Loucy (cell line): ENCODE results near the gene SND1.

ENCODE experiments used
- H2AFZ ChIP-seq: fragments of 200-600 bp; sonication (generic); 2 replicates; pipeline ENCODE4 v1.6.0; 2016; ENCODE audit warnings: antibody characterized with exemption, mild to moderate bottlenecking, low read length, moderate library complexity
- H3F3A ChIP-seq: fragments of 200-600 bp; 2 replicates; pipeline ENCODE4 v1.6.0; 2016; ENCODE audit warnings: antibody characterized with exemption, low read depth, mild to moderate bottlenecking
- H3K27me3 ChIP-seq: fragments of 200-600 bp; sonication (generic); 2 replicates; pipeline ENCODE4 v1.6.1; 2014; ENCODE audit warnings: low read length, mild to moderate bottlenecking; ENCODE audit not compliant: insufficient read depth, poor library complexity, severe bottlenecking
- H3K36me3 ChIP-seq: fragments of 200-600 bp; sonication (generic); 2 replicates; pipeline ENCODE4 v1.6.1; 2016; ENCODE audit warnings: low read length; ENCODE audit not compliant: insufficient read depth
- H3K4me1 ChIP-seq: fragments of 200-600 bp; sonication (generic); 2 replicates; pipeline ENCODE4 v1.5.1; 2014; ENCODE audit warnings: low read length, mild to moderate bottlenecking; ENCODE audit not compliant: insufficient read depth, poor library complexity, severe bottlenecking
- H3K4me2 ChIP-seq: fragments of 200-600 bp; sonication (generic); 2 replicates; pipeline ENCODE4 v1.6.0; 2014; ENCODE audit warnings: antibody characterized with exemption, low read length, low read depth, mild to moderate bottlenecking; ENCODE audit not compliant: poor library complexity, severe bottlenecking
- H3K4me3 ChIP-seq: fragments of 200-600 bp; sonication (generic); 2 replicates; pipeline ENCODE4 v1.5.1; 2014; ENCODE audit warnings: low read length, mild to moderate bottlenecking, mixed read lengths; ENCODE audit not compliant: poor library complexity, severe bottlenecking
- H3K79me2 ChIP-seq: fragments of 200-600 bp; sonication (generic); 2 replicates; pipeline ENCODE4 v1.6.1; 2014; ENCODE audit warnings: low read length; ENCODE audit not compliant: insufficient read depth
- H3K9ac ChIP-seq: fragments of 200-600 bp; sonication (generic); 2 replicates; pipeline ENCODE4 v1.6.0; 2014; ENCODE audit warnings: mild to moderate bottlenecking, low read depth, low read length, moderate library complexity; ENCODE audit not compliant: poor library complexity, severe bottlenecking
- H3K9me2 ChIP-seq: fragments of 200-600 bp; sonication (generic); replicated peaks from 2 replicates; pipeline ENCODE4 v1.6.1; 2016; ENCODE audit warnings: low read depth, low read length, mixed read lengths
- H3K9me3 ChIP-seq: fragments of 200-600 bp; sonication (generic); 2 replicates; pipeline ENCODE4 v1.6.1; 2014; ENCODE audit warnings: mild to moderate bottlenecking, antibody characterized with exemption, low read length, low read depth; ENCODE audit not compliant: insufficient read depth
- H4K20me1 ChIP-seq: fragments of 200-600 bp; sonication (generic); 2 replicates; pipeline ENCODE4 v1.6.0; 2014; ENCODE audit warnings: antibody characterized with exemption, low read length, mild to moderate bottlenecking; ENCODE audit not compliant: insufficient read depth, poor library complexity, severe bottlenecking
- EZH2phosphoT487 ChIP-seq: fragments of 200-600 bp; IDR thresholded peaks from 2 replicates; pipeline ENCODE4 v1.6.1; 2018; ENCODE audit warnings: antibody characterized with exemption, mild to moderate bottlenecking, moderate library complexity, borderline replicate concordance
- TF ChIP-seq, protein P1 (sequence below): fragments of 200-600 bp; sonication (generic); conservative IDR thresholded peaks from 2 replicates; pipeline ENCODE4 v1.5.1; 2014; ENCODE audit warnings: mild to moderate bottlenecking, antibody characterized with exemption, low read length

Gene SND1

DNA sequence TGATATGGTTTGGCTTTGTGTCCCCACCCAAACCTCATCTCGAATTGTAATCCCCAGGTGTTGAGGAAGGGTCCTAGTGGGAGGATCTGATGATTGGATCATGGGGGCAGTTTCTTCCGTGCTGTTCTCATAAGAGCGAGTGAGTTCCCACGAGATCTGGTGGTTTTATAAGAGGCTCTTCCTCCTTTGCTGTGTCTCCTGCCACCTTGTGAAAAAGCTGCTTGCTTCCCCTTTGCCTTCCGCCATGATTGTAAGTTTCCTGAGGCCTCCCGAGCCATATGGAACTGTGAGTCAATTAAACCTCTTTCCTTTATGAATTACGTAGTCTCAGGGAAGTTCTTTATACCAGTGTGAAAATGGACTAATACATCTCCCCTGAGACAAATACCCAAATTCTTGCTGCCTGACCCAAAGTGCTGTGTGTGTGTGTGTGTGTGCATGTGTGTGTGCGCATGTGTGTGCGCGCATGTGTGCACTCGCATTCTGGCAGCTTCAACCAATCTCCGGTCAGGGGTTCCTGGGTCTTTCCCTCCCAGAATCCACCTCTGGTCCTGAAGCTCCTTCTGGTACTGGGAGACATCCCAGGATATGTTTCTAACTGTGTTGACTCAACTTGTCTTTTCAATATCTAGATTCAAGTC lies 477.4 kb downstream of the SND1 start:
- Histone ChIP-seq H3K4me1 (peaks cover 5% of the 10 kb centered on the region), H3K36me3 (no peaks in the 10 kb centered on the region), H3K4me2 (no peak overlapping the region), H3K9ac (no peak overlapping the region), H3F3A (no peaks in the 10 kb centered on the region), H3K4me3 (no peak overlapping the region), H3K9me3 (no peaks in the 10 kb centered on the region), H3K9me2 (no peaks in the 10 kb centered on the region), H3K79me2 (no peaks in the 10 kb centered on the region), H4K20me1 (no peaks in the 10 kb centered on the region), H2AFZ (no peak overlapping the region), H3K27me3 (no peaks in the 10 kb centered on the region)
- TF ChIP-seq, protein P1, sequence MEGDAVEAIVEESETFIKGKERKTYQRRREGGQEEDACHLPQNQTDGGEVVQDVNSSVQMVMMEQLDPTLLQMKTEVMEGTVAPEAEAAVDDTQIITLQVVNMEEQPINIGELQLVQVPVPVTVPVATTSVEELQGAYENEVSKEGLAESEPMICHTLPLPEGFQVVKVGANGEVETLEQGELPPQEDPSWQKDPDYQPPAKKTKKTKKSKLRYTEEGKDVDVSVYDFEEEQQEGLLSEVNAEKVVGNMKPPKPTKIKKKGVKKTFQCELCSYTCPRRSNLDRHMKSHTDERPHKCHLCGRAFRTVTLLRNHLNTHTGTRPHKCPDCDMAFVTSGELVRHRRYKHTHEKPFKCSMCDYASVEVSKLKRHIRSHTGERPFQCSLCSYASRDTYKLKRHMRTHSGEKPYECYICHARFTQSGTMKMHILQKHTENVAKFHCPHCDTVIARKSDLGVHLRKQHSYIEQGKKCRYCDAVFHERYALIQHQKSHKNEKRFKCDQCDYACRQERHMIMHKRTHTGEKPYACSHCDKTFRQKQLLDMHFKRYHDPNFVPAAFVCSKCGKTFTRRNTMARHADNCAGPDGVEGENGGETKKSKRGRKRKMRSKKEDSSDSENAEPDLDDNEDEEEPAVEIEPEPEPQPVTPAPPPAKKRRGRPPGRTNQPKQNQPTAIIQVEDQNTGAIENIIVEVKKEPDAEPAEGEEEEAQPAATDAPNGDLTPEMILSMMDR, result no peak
- no peak for TF ChIP-seq EZH2phosphoT487

DNA sequence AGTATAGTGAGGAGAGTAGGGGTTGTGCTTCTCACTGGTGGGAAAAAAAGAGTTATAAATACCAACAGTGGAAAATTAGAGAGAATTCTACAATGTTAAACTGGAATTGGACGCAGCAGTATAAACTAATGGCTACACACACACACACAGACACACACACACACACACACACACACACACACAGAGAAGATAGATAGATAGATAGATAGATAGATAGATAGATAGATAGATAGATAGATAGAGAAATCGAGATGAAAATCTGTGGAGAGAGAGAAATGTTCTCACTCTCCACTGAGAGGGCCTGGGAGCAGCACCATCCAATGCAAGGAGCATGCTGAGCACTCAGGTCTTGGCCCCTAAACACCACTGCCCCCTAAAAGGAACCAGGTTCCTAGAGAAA lies 479.1 kb downstream of the SND1 start:
- H3K4me2 ChIP-seq, result no peak overlapping the region
- no peak overlapping the region for H2AFZ ChIP-seq
- H4K20me1 ChIP-seq, result no peaks in the 10 kb centered on the region
- H3K36me3 ChIP-seq, result no peaks in the 10 kb centered on the region
- H3K9ac ChIP-seq, result no peak overlapping the region
- H3K27me3 ChIP-seq, result no peaks in the 10 kb centered on the region
- H3K79me2 ChIP-seq, result no peaks in the 10 kb centered on the region
- no peaks in the 10 kb centered on the region for H3K9me2 ChIP-seq
- H3K4me1 ChIP-seq, result peaks cover 5% of the 10 kb centered on the region
- H3K9me3 ChIP-seq, result no peaks in the 10 kb centered on the region
- H3K4me3 ChIP-seq, result no peak overlapping the region
- TF ChIP-seq, protein P1, result no peak
- no peak for TF ChIP-seq EZH2phosphoT487
- H3F3A ChIP-seq, result no peaks in the 10 kb centered on the region

DNA sequence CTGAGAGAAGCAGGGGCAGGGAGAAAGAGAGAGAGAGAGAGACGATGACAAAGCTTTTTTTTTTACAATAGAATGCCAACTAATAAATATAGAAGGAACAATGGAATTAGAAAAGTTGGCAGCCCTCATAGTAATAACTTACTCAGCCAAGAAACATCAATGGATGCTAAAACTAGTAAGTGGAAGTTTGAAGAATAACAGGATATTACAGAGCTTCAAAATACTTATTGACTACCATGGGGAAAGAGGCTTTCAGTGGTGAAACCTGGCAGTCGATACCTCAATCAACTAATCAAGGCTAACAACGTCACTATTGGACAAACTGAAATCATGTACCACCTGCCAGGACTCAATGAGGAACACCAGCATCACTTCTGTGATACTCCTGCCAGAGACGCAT lies 479.7 kb downstream of the SND1 start:
- no peaks in the 10 kb centered on the region for H3K9me3 ChIP-seq
- H3K27me3 ChIP-seq, result no peaks in the 10 kb centered on the region
- H3F3A ChIP-seq, result no peaks in the 10 kb centered on the region
- TF ChIP-seq EZH2phosphoT487, result no peak
- TF ChIP-seq, protein P1, result no peak
- H3K36me3 ChIP-seq, result no peaks in the 10 kb centered on the region
- no peak overlapping the region for H3K9ac ChIP-seq
- H3K4me3 ChIP-seq, result no peak overlapping the region
- no peaks in the 10 kb centered on the region for H3K9me2 ChIP-seq
- H3K79me2 ChIP-seq, result no peaks in the 10 kb centered on the region
- no peak overlapping the region for H2AFZ ChIP-seq
- peaks cover 5% of the 10 kb centered on the region for H3K4me1 ChIP-seq
- no peaks in the 10 kb centered on the region for H4K20me1 ChIP-seq
- no peak overlapping the region for H3K4me2 ChIP-seq
